ENCODE results near the gene PSMB4. TPM values are rescaled to one million over a fixed set of nuclear protein-coding genes. Genes with fewer than 3 reads are reported as not detected.

Gene PSMB4
- total RNA-seq, 1 donor from 2014 or later, result 301 TPM

DNA sequence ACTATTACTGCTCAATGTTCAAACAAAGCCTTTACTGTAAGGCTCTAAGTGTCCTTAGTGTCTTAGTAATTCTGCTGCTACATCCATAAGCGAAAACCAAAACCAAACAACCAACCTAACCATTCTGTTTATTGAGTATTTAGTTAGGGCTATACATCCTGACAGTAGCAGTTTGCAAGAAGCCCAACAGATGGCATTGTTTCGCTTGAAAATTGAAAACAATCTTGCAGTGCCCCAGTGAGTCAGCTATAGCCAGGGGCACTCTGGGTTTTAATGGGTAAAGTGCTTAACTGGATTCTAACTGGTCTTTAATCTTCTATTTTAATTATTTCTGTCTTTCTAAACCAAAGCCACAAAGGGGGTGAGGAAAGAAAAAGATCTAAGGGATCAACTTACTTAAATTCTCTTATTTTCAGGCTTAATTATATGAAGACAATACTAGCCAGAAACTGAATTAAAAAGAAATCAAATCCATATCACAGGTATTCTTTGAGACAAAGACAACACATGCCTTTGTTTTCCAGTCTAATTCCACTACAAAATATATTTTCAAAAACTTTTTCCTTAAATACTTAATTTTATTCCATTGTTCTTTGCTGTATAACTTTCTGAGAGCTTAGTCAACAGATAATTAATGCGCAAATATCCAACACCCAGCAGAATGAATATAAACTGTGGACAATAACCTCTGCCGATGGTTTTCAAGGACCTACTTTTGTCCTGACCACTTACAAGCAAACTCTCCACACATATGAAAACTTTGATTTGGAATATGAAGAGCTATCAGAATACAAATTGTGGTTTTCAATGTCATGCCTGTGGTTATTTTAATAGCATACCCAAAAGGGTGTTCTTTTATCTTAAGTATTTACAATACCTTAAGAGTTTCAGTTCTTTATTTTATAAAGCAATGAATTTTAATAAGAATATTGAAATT lies 44.7 kb downstream of the PSMB4 start:
- Histone ChIP-seq H3K4me3 (ENCODE audit: low read depth, low read length) (no peak overlapping the region), H3K27me3 (ENCODE audit: control insufficient read depth, insufficient read depth, low read length) (no peaks in the 10 kb centered on the region), H3K36me3 (ENCODE audit: control insufficient read depth, insufficient read depth, low read length) (no peaks in the 10 kb centered on the region)
- TF ChIP-seq CTCF (IDR thresholded peaks at IDR 0.05; ENCODE audit: insufficient read depth, low read length, poor library complexity, severe bottlenecking), result peak; percentile 78
- DNase-seq (ENCODE audit: low read depth), result peak; percentile 73

GRCh38 chr1:151444783-151445177 lies 45.4 kb downstream of the PSMB4 start:
- DNase-seq (ENCODE audit: low read depth), result no peak
- no peaks in the 10 kb centered on the region for H3K27me3 ChIP-seq (ENCODE audit: control insufficient read depth, insufficient read depth, low read length)
- no peak overlapping the region for H3K4me3 ChIP-seq (ENCODE audit: low read depth, low read length)
- no peak for TF ChIP-seq CTCF (IDR thresholded peaks at IDR 0.05; ENCODE audit: insufficient read depth, low read length, poor library complexity, severe bottlenecking)
- no peaks in the 10 kb centered on the region for H3K36me3 ChIP-seq (ENCODE audit: control insufficient read depth, insufficient read depth, low read length)

GRCh38 chr1:151447696-151448095 lies 48.3 kb downstream of the PSMB4 start:
- H3K27me3 ChIP-seq (ENCODE audit: control insufficient read depth, insufficient read depth, low read length), result no peaks in the 10 kb centered on the region
- no peaks in the 10 kb centered on the region for H3K36me3 ChIP-seq (ENCODE audit: control insufficient read depth, insufficient read depth, low read length)
- no peak for TF ChIP-seq CTCF (IDR thresholded peaks at IDR 0.05; ENCODE audit: insufficient read depth, low read length, poor library complexity, severe bottlenecking)
- no peak overlapping the region for H3K4me3 ChIP-seq (ENCODE audit: low read depth, low read length)
- no peak for DNase-seq (ENCODE audit: low read depth)

Other genes with a start within 250 kb of the PSMB4 start
- not detected in 2 replicates for gene TNFAIP8L2, start 242.9 kb upstream of the PSMB4 start, total RNA-seq
- gene LYSMD1, start 233.7 kb upstream of the PSMB4 start, total RNA-seq, result 8.1 and 9.7 TPM in 2 replicates
- 52.6 and 60.1 TPM in 2 replicates for gene SCNM1, start 233.4 kb upstream of the PSMB4 start, total RNA-seq
- not detected in 2 replicates for gene TMOD4, start 223.6 kb upstream of the PSMB4 start, total RNA-seq
- gene VPS72, start 209.4 kb upstream of the PSMB4 start, total RNA-seq, result 79.1 and 83.4 TPM in 2 replicates
- 59.7 and 63.6 TPM in 2 replicates for gene PIP5K1A, start 201.0 kb upstream of the PSMB4 start, total RNA-seq
- gene PSMD4, start 144.8 kb upstream of the PSMB4 start, total RNA-seq, result 152 and 178 TPM in 2 replicates
- gene ZNF687, start 117.3 kb upstream of the PSMB4 start, total RNA-seq, result 27.9 and 35.3 TPM in 2 replicates
- 42.3 and 44.1 TPM in 2 replicates for gene PI4KB, start 72.2 kb upstream of the PSMB4 start, total RNA-seq
- 32.4 and 41.8 TPM in 2 replicates for gene RFX5, start 52.3 kb upstream of the PSMB4 start, total RNA-seq
- gene SELENBP1, start 26.9 kb upstream of the PSMB4 start, total RNA-seq, result 2.3 and 5.8 TPM in 2 replicates
- 30.3 and 36.4 TPM in 2 replicates for gene POGZ, start 59.9 kb downstream of the PSMB4 start, total RNA-seq
- 23.6 and 29.3 TPM in 2 replicates for gene CGN, start 111.8 kb downstream of the PSMB4 start, total RNA-seq
- 69.1 and 74.4 TPM in 2 replicates for gene TUFT1, start 140.7 kb downstream of the PSMB4 start, total RNA-seq
- gene SNX27, start 212.5 kb downstream of the PSMB4 start, total RNA-seq, result 18.1 and 18.8 TPM in 2 replicates

Measured in kidney epithelial cell (primary cell).